CD4-positive, alpha-beta memory T cell (primary cell): ENCODE results near the gene CCR9. TPM values are rescaled to one million over a fixed set of nuclear protein-coding genes. Genes with fewer than 3 reads are reported as not detected.
A peak's percentile ranks its signal among the peaks of the same experiment; 100 is the strongest.

Experiments
- CTCF ChIA-PET: fragments of 350-600 bp; sonication (Branson Sonifier 250); formaldehyde crosslinking; loops from one replicate; lab custom pipeline; 2021; ENCODE audit warnings: inconsistent platforms; ENCODE audit not compliant: partially characterized antibody; lab: Charles Lee
- POLR2A ChIA-PET: fragments of 350-600 bp; sonication (Branson Sonifier 250); formaldehyde crosslinking; loops from one replicate; lab custom pipeline; 2021; ENCODE audit not compliant: partially characterized antibody; lab: Charles Lee
- DNase-seq, 5 donors: peaks; one replicate each; pipeline versions ENCODE4 v3.0.0 to v3.0.0-alpha.2; 2020 to 2022; ENCODE audit warnings: mixed read lengths in 1 of 5
- H3K27ac ChIP-seq: one replicate; pipeline ENCODE4 v1.7.0; 2013; ENCODE audit warnings: low read depth, low read length
- H3K27me3 ChIP-seq: 2 replicates; pipeline ENCODE4 v1.7.0; 2013; ENCODE audit warnings: mild to moderate bottlenecking, low read length, moderate library complexity; ENCODE audit not compliant: insufficient read depth
- H3K36me3 ChIP-seq: 2 replicates; pipeline ENCODE4 v1.7.0; 2013; ENCODE audit warnings: mild to moderate bottlenecking, low read length, moderate library complexity; ENCODE audit not compliant: insufficient read depth
- H3K4me1 ChIP-seq: 2 replicates; pipeline ENCODE4 v1.7.0; 2013; ENCODE audit warnings: mild to moderate bottlenecking, low read length, moderate library complexity; ENCODE audit not compliant: insufficient read depth
- H3K4me3 ChIP-seq, 2 donors: one replicate each; pipeline ENCODE4 v1.7.0; 2013; ENCODE audit warnings: low read length in 2 of 2, mild to moderate bottlenecking in 1 of 2
- H3K9me3 ChIP-seq, 2 donors: one replicate each; pipeline ENCODE4 v1.7.0; 2013; ENCODE audit warnings: low read length in 2 of 2, control low read depth in 1 of 2; ENCODE audit not compliant: control insufficient read depth in 1 of 2
- H3K27ac Mint-ChIP-seq, 7 donors: one replicate each; pipeline ENCODE4 v1.8.0; 2020 to 2021; ENCODE audit warnings: mixed read lengths in 7 of 7, mild to moderate bottlenecking in 6 of 7, inconsistent platforms in 3 of 7, moderate library complexity in 3 of 7
- H3K27me3 Mint-ChIP-seq, 2 donors: one replicate each; pipeline ENCODE4 v1.8.0; 2020 to 2021; ENCODE audit warnings: mixed read lengths in 2 of 2
- H3K36me3 Mint-ChIP-seq, 2 donors: one replicate each; pipeline ENCODE4 v1.8.0; 2020 to 2021; ENCODE audit warnings: mixed read lengths in 2 of 2, inconsistent platforms in 1 of 2, mild to moderate bottlenecking in 1 of 2
- H3K4me1 Mint-ChIP-seq, 4 donors: one replicate each; pipeline ENCODE4 v1.8.0; 2020 to 2021; ENCODE audit warnings: mixed read lengths in 4 of 4, mild to moderate bottlenecking in 1 of 4
- H3K4me3 Mint-ChIP-seq, 8 donors: one replicate each; pipeline ENCODE4 v1.8.0; 2020 to 2021; ENCODE audit warnings: mixed read lengths in 8 of 8, mild to moderate bottlenecking in 7 of 8, moderate library complexity in 6 of 8, inconsistent platforms in 3 of 8
- H3K9me3 Mint-ChIP-seq, 8 donors: one replicate each; pipeline ENCODE4 v1.8.0; 2020 to 2021; ENCODE audit warnings: mixed read lengths in 8 of 8, mild to moderate bottlenecking in 5 of 8, inconsistent platforms in 3 of 8, moderate library complexity in 1 of 8
- intact Hi-C: fragments of 100-400 bp; cut with micrococcal nuclease; formaldehyde crosslinking; loops from one replicate; pipeline ENCODE4 v1.15.1; 2023
- polyA plus RNA-seq, 2 donors: library from polyadenylated mRNA; unstranded; fragments of 300-500 nt; fragmentation: Illumina TruSeq; gene quantifications; one replicate each; pipeline ENCODE4 v1.2.3, GENCODE V29; 2021
- total RNA-seq, 2 experiments: library from RNA; stranded (reverse); gene quantifications; one replicate each; pipeline ENCODE4 v1.2.3, GENCODE V29; 2021

Gene CCR9
- total and polyA plus RNA-seq, 4 experiments from 2014 or later, result 3.9 to 4.5 (median 4.2) TPM

GRCh38 chr3:45887759-45888511, 1.6 kb downstream of the CCR9 start:
- no peaks in the 10 kb centered on the region for H3K36me3 ChIP-seq
- DNase-seq, result no peak
- no peaks in the 10 kb centered on the region for H3K9me3 ChIP-seq
- ChIA-PET POLR2A (interaction anchor here (0.6 to 2.6 kb wide), 8 partner anchors 18 to 47 kb away, joined by 3 to 8 read pairs (median 4); no protein-coding TSS in a partner anchor), CTCF (interaction anchor here (0.8 to 2.3 kb wide), 2 partner anchors 10 to 21 kb away, joined by 3 to 7 read pairs; no protein-coding TSS in a partner anchor)
- intact Hi-C loops, result no loop called here
- Mint-ChIP-seq H3K36me3 (no peaks in the 10 kb centered on the region), H3K4me1 (peaks cover 10 to 26% (median 16%) of the 10 kb centered on the region in 4 donors), H3K9me3 (no peaks in the 10 kb centered on the region), H3K27ac (peak overlapping the region in 2 of 7 donors; percentile 30 to 42), H3K27me3 (peaks cover 2 to 8% of the 10 kb centered on the region in 2 donors), H3K4me3 (peak overlapping the region in 7 of 8 donors; percentile 4 to 68 (median 28))
- no peaks in the 10 kb centered on the region for H3K27me3 ChIP-seq
- no peaks in the 10 kb centered on the region for H3K4me1 ChIP-seq
- no peak overlapping the region for H3K27ac ChIP-seq
- H3K4me3 ChIP-seq, result no peak overlapping the region

GRCh38 chr3:45889337-45889736, 3.0 kb downstream of the CCR9 start:
- no peaks in the 10 kb centered on the region for H3K4me1 ChIP-seq
- Mint-ChIP-seq H3K4me3 (peak overlapping the region in 2 of 8 donors; percentile 2 to 18), H3K27ac (peak overlapping the region in 1 of 7 donors; percentile 5), H3K4me1 (peaks cover 14 to 28% (median 16%) of the 10 kb centered on the region in 4 donors), H3K9me3 (no peaks in the 10 kb centered on the region), H3K27me3 (peaks cover 0 to 7% of the 10 kb centered on the region in 2 donors), H3K36me3 (no peaks in the 10 kb centered on the region)
- H3K36me3 ChIP-seq, result no peaks in the 10 kb centered on the region
- no peaks in the 10 kb centered on the region for H3K27me3 ChIP-seq
- no peak for DNase-seq
- intact Hi-C loops, result no loop called here
- no peak overlapping the region for H3K4me3 ChIP-seq
- H3K9me3 ChIP-seq, result no peaks in the 10 kb centered on the region
- no peak overlapping the region for H3K27ac ChIP-seq
- ChIA-PET CTCF (interaction anchor here (2.3 kb wide), 1 partner anchor 19 kb away, joined by 7 read pairs; no protein-coding TSS in a partner anchor), POLR2A (interaction anchor here (0.6 to 2.6 kb wide), 4 partner anchors 19 to 232 kb away, joined by 3 to 8 read pairs (median 4); no protein-coding TSS in a partner anchor)

- POLR2A ChIA-PET, result interaction anchor here (1.1 kb wide), 1 partner anchor 31 kb away, joined by 5 read pairs; no protein-coding TSS in a partner anchor
- Mint-ChIP-seq H3K27ac (peak overlapping the region in 1 of 7 donors; percentile 9), H3K9me3 (no peaks in the 10 kb centered on the region), H3K4me1 (peaks cover 10 to 22% (median 15%) of the 10 kb centered on the region in 4 donors), H3K27me3 (peaks cover 0 to 3% of the 10 kb centered on the region in 2 donors), H3K36me3 (no peaks in the 10 kb centered on the region), H3K4me3 (peak overlapping the region in 6 of 8 donors; percentile 39 to 71 (median 48))
- Histone ChIP-seq H3K27me3 (no peaks in the 10 kb centered on the region), H3K9me3 (no peaks in the 10 kb centered on the region), H3K27ac (no peak overlapping the region), H3K4me1 (no peaks in the 10 kb centered on the region), H3K4me3 (no peak overlapping the region), H3K36me3 (no peaks in the 10 kb centered on the region)
- DNase-seq, result peak in 1 of 5 donors; percentile 24
- intact Hi-C loops, result no loop called here
- CTCF ChIA-PET, result no interaction called here
Measured at GRCh38 chr3:45890405-45890804, 4.1 kb downstream of the CCR9 start.

GRCh38 chr3:45892161-45892560, 5.8 kb downstream of the CCR9 start:
- Mint-ChIP-seq H3K36me3 (no peaks in the 10 kb centered on the region), H3K9me3 (no peaks in the 10 kb centered on the region), H3K27me3 (peaks cover 0 to 3% of the 10 kb centered on the region in 2 donors), H3K4me1 (peaks cover 8 to 16% (median 13%) of the 10 kb centered on the region in 4 donors), H3K4me3 (no peak overlapping the region), H3K27ac (peak overlapping the region in 4 of 7 donors; percentile 56 to 85 (median 66))
- no peaks in the 10 kb centered on the region for H3K36me3 ChIP-seq
- DNase-seq, result no peak
- ChIA-PET CTCF (interaction anchor here (1.1 to 2.7 kb wide), 3 partner anchors 14 to 187 kb away, joined by 3 to 16 read pairs (median 4); no protein-coding TSS in a partner anchor), POLR2A (interaction anchor here (0.8 to 1.2 kb wide), 5 partner anchors 11 to 84 kb away, joined by 3 to 5 read pairs (median 3); partner anchors contain the start of gene LZTFL1)
- no peaks in the 10 kb centered on the region for H3K4me1 ChIP-seq
- H3K9me3 ChIP-seq, result no peaks in the 10 kb centered on the region
- no peaks in the 10 kb centered on the region for H3K27me3 ChIP-seq
- intact Hi-C loops, result no loop called here
- no peak overlapping the region for H3K4me3 ChIP-seq
- H3K27ac ChIP-seq, result no peak overlapping the region

GRCh38 chr3:45894015-45894414, 7.7 kb downstream of the CCR9 start:
- H3K4me3 ChIP-seq, result no peak overlapping the region
- H3K4me1 ChIP-seq, result no peaks in the 10 kb centered on the region
- Mint-ChIP-seq H3K9me3 (no peaks in the 10 kb centered on the region), H3K27ac (peak overlapping the region in 2 of 7 donors; percentile 19 to 52), H3K4me3 (no peak overlapping the region), H3K4me1 (peaks cover 8 to 16% (median 13%) of the 10 kb centered on the region in 4 donors), H3K27me3 (peaks cover 0 to 4% of the 10 kb centered on the region in 2 donors), H3K36me3 (peaks cover 0 to 5% of the 10 kb centered on the region in 2 donors)
- no peak overlapping the region for H3K27ac ChIP-seq
- DNase-seq, result no peak
- CTCF ChIA-PET, result interaction anchor here (2.7 kb wide), 1 partner anchor 12 kb away, joined by 16 read pairs; no protein-coding TSS in a partner anchor
- POLR2A ChIA-PET, result no interaction called here
- no peaks in the 10 kb centered on the region for H3K27me3 ChIP-seq
- H3K36me3 ChIP-seq, result no peaks in the 10 kb centered on the region
- H3K9me3 ChIP-seq, result no peaks in the 10 kb centered on the region
- intact Hi-C loops, result no loop called here

- Mint-ChIP-seq H3K27ac (no peak overlapping the region), H3K4me3 (no peak overlapping the region), H3K36me3 (peaks cover 0 to 9% of the 10 kb centered on the region in 2 donors), H3K27me3 (peaks cover 0 to 4% of the 10 kb centered on the region in 2 donors), H3K4me1 (peaks cover 7 to 11% (median 9%) of the 10 kb centered on the region in 4 donors), H3K9me3 (no peaks in the 10 kb centered on the region)
- H3K4me1 ChIP-seq, result no peaks in the 10 kb centered on the region
- DNase-seq, result no peak
- no peaks in the 10 kb centered on the region for H3K9me3 ChIP-seq
- no peaks in the 10 kb centered on the region for H3K36me3 ChIP-seq
- POLR2A ChIA-PET, result no interaction called here
- no peaks in the 10 kb centered on the region for H3K27me3 ChIP-seq
- CTCF ChIA-PET, result no interaction called here
- no peak overlapping the region for H3K27ac ChIP-seq
- H3K4me3 ChIP-seq, result no peak overlapping the region
- intact Hi-C loops, result no loop called here
Measured at GRCh38 chr3:45895686-45896468, 9.5 kb downstream of the CCR9 start.
